Stimulated activated CD8-positive, alpha-beta memory T cell treated with anti-CD3 and anti-CD28 coated beads, Interleukin-7, amount 100 ng/mL, for 1 hour (primary cell): ENCODE measurements around the gene SUMO2.
A peak's percentile ranks its signal among the peaks of the same experiment; 100 is the strongest.

ENCODE experiments used
- DNase-seq, 2 donors: peaks; one replicate each; pipeline ENCODE4 v3.0.0-alpha.2; 2020; ENCODE audit warnings: low read depth in 2 of 2

Gene SUMO2

DNA sequence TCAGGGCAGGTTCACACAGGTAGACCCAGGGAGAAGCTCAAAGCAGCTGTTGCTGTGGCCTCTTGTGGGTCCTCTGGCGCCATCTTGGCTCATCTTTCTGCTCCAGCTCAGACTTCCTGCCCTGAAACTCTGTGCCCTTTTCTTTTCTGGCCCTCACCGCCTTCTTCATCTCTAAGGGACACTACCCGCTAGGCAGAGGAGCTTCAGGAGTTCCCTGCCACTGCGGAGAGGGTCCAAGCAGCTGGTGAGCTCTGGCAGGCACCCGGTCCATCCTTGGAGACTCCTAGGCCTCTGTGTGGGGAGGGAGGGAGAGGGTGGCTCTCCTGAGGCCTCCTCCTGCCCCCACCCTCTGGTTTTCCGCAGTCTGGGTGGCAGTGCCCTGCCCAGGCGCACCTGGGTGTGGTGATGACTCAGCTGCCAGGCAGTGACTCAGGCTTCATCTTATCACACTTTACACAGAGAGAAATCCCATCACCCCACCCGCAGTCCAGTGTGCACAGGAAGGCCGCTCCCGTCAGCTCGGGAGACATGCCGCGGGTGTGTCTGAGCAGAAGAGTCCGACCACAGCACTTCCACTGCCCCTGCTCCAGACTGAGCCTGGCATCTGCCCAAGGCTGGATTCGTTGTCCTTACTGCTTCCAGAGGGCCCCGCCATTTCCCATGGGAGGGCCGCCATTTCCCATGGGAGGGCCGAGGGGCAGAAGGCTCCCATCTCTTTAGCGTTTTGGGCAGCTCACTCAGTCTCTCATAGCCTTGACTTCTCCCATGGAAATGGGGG, 58.5 kb downstream of the SUMO2 start:
- DNase-seq, result peak in 1 of 2 donors; percentile 15

DNA sequence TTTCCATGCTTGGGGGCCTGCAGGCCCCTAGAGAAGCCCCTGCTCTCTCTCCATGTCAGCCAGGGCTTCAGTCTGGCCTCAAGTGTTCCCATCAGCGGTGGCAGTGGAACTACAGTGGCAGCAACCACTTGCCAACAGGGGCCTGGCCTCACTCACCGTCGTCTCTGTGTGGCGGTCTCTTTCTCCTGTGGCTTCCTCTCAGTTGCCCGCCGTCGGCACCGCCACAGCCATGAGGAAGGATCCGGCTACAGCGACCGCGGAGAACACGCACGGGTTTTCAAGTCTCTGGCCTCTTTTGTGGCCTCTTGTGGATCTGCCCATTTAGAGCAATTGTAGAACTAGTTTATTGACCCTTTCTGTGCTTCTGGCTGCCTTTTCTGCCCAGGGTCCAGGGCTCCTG, 64.5 kb downstream of the SUMO2 start:
- DNase-seq, result no peak

DNA sequence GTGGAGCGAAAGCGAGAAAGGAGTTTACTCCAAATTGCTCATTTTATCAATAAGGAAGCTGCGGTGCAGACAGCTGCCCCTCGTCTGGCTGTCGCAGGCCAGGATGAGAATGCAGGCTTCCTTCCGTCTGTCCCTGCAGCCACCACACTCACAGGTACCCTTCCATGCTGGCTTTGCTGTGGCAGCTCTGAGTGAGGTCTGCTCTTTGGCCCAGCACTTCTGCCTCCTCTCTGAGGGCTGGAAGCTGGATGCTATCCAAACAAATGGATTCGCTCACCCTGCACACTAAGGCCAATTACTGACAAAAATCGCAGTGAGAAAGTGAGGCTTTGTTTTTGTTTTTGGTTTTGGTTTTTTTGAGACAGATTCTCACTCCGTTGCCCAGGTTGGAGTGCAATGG, 66.0 kb downstream of the SUMO2 start:
- DNase-seq, result no peak
